ENCODE data around the gene HOMER1.

HOMER1 gene

GRCh38 chr5:79490323-79490936 lies 23.5 kb downstream of the HOMER1 start:
- no peak for DNase-seq

GRCh38 chr5:79489773-79490172 lies 24.2 kb downstream of the HOMER1 start:
- no peak for DNase-seq

GRCh38 chr5:79488775-79489174 lies 25.2 kb downstream of the HOMER1 start:
- DNase-seq, result no peak

- DNase-seq, result no peak
Observed at GRCh38 chr5:79488058-79488457, 25.9 kb downstream of the HOMER1 start.

GRCh38 chr5:79487251-79487650 lies 26.7 kb downstream of the HOMER1 start:
- no peak for DNase-seq

- no peak for DNase-seq
Observed at GRCh38 chr5:79486116-79486515, 27.8 kb downstream of the HOMER1 start.

GRCh38 chr5:79484731-79485130 lies 29.2 kb downstream of the HOMER1 start:
- no peak for DNase-seq

- no peak for DNase-seq
Observed at GRCh38 chr5:79481574-79481973, 32.4 kb downstream of the HOMER1 start.

- DNase-seq, result no peak
Observed at GRCh38 chr5:79480991-79481390, 32.9 kb downstream of the HOMER1 start.

- DNase-seq, result no peak
Observed at GRCh38 chr5:79475152-79475466, 38.8 kb downstream of the HOMER1 start.

- no peak for DNase-seq
Observed at GRCh38 chr5:79474367-79475151, 39.4 kb downstream of the HOMER1 start.

- no peak for DNase-seq
Observed at GRCh38 chr5:79471556-79471955, 42.4 kb downstream of the HOMER1 start.

GRCh38 chr5:79464695-79465332 lies 49.1 kb downstream of the HOMER1 start:
- no peak for DNase-seq

- DNase-seq, result no peak
Observed at GRCh38 chr5:79464278-79464677, 49.7 kb downstream of the HOMER1 start.

GRCh38 chr5:79459626-79460025 lies 54.3 kb downstream of the HOMER1 start:
- no peak for DNase-seq

GRCh38 chr5:79456890-79457583 lies 56.9 kb downstream of the HOMER1 start:
- peak in 1 of 51 donors; percentile 1 for DNase-seq

GRCh38 chr5:79456400-79456799 lies 57.5 kb downstream of the HOMER1 start:
- DNase-seq, result no peak

GRCh38 chr5:79454043-79454442 lies 59.9 kb downstream of the HOMER1 start:
- DNase-seq, result no peak

- no peak for DNase-seq
Observed at GRCh38 chr5:79448336-79448735, 65.6 kb downstream of the HOMER1 start.

- DNase-seq, result no peak
Observed at GRCh38 chr5:79436821-79437220, 77.1 kb downstream of the HOMER1 start.

GRCh38 chr5:79436224-79436623 lies 77.7 kb downstream of the HOMER1 start:
- no peak for DNase-seq

- no peak for DNase-seq
Observed at GRCh38 chr5:79430196-79430595, 83.7 kb downstream of the HOMER1 start.

Measured in hypothalamus (tissue), 51 donors.